Measurements from ENCODE around the gene RAE1. TPM values are rescaled to one million over a fixed set of nuclear protein-coding genes. Genes with fewer than 3 reads are reported as not detected.
"Not testable (repeated sequence)": the region's sequence is repeated elsewhere in the genome, so short reads cannot be mapped to it uniquely, and the experiment has no call there.

Gene RAE1
- total and polyA plus RNA-seq, 2 of the 4 experiments (the other 2 are of a cell fraction), result 32.8 to 80.5 TPM

DNA sequence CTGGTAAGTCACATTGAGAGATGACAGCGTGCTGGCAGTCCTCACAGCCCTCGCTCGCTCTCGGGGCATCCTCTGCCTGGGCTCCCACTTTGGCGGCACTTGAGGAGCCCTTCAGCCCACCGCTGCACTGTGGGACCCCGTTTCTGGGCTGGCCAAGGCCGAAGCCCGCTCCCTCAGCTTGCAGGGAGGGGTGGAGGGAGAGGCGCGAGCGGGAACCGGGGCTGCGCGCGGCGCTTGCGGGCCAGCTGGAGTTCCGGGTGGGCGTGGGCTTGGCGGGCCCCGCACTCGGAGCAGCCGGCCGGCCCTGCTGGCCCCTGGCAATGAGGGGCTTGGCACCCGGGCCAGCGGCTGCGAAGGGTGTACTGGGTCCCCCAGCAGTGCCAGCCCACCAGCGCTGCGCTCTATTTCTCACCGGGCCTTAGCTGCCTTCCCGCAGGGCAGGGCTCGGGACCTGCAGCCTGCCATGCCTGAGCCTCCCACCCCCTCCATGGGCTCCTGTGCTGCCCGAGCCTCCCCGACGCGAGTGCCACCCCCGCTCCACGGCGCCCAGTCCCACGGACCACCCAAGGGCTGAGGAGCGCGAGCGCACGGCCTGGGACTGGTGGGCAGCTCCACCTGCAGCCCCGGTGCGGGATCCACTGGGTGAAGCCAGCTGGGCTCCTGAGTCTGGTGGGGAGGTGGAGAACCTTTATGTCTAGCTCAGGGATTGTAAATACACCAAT, 2.7 kb upstream of the RAE1 start:
- H3K27ac ChIP-seq (ENCODE audit: insufficient read depth, low read length); H2BK15ac ChIP-seq (ENCODE audit: low read depth, low read length); H3K27me3 ChIP-seq (ENCODE audit: control insufficient read depth, insufficient read depth, low read length); H3K9me1 ChIP-seq (ENCODE audit: insufficient read depth, low read length); H3K4ac ChIP-seq (ENCODE audit: low read depth, low read length); H3K9me3 ChIP-seq (ENCODE audit: control insufficient read depth, insufficient read depth, low read length); intact Hi-C loops (cut with micrococcal nuclease); DNase-seq; H3K23ac ChIP-seq (ENCODE audit: low read depth, low read length); H2AK9ac ChIP-seq (replicated peaks; ENCODE audit: low read depth, low read length, poor library complexity); H4K91ac ChIP-seq (ENCODE audit: insufficient read depth, low read depth, low read length); BruUV-seq (replicated peaks); ATAC-seq (ENCODE audit: low read depth); H4K8ac ChIP-seq (ENCODE audit: low read depth in 2 of 2, low read length in 2 of 2); H3K56ac ChIP-seq (ENCODE audit: extremely low read depth, insufficient read depth, low read length); H2BK120ac ChIP-seq (ENCODE audit: low read depth, low read length); H2BK20ac ChIP-seq (ENCODE audit: low read depth, low read length); H4K5ac ChIP-seq (ENCODE audit: low read depth, low read length); H3K18ac ChIP-seq (ENCODE audit: low read depth, low read length); H2AK5ac ChIP-seq (ENCODE audit: low read depth, low read length); H2BK5ac ChIP-seq (ENCODE audit: low read depth, low read length, poor library complexity, severe bottlenecking); H3K36me3 ChIP-seq (ENCODE audit: control insufficient read depth, insufficient read depth, low read length); CTCF ChIA-PET; H3K4me1 ChIP-seq (ENCODE audit: control insufficient read depth, insufficient read depth, low read length); H3K14ac ChIP-seq (replicated peaks; ENCODE audit: low read depth, low read length); H3K4me2 ChIP-seq (ENCODE audit: low read depth, low read length); H2AFZ ChIP-seq (replicated peaks; ENCODE audit: low read length, poor library complexity); H3K9ac ChIP-seq (ENCODE audit: low read depth, low read length); H3K4me3 ChIP-seq (ENCODE audit: insufficient read depth, low read depth, low read length); POLR2A ChIA-PET (ENCODE audit: unreplicated experiment); dilution Hi-C loops (cut with HindIII; ENCODE audit: low sequenced_read_pairs, unreplicated experiment): not testable (repeated sequence)
- in situ Hi-C loops (cut with MboI; ENCODE audit: low sequenced_read_pairs), result loop anchor here (5.0 kb wide), 1 partner anchor 796 kb away; no protein-coding TSS in a partner anchor
- peaks cover under 1 to 19% of the 10 kb centered on the region in 2 experiments; a peak in 3 of 4 replicates for H3K79me1 ChIP-seq (ENCODE audit: low read depth in 1 of 2, low read length in 2 of 2)
- peaks cover 13% of the 10 kb centered on the region for H4K20me1 ChIP-seq (ENCODE audit: insufficient read depth, low read length)
- WGBS, 2 experiments (ENCODE audit: extremely low coverage in 2 of 2, insufficient read length in 1 of 2), result no CpG with 5 or more reads among the region's 47 CpGs

DNA sequence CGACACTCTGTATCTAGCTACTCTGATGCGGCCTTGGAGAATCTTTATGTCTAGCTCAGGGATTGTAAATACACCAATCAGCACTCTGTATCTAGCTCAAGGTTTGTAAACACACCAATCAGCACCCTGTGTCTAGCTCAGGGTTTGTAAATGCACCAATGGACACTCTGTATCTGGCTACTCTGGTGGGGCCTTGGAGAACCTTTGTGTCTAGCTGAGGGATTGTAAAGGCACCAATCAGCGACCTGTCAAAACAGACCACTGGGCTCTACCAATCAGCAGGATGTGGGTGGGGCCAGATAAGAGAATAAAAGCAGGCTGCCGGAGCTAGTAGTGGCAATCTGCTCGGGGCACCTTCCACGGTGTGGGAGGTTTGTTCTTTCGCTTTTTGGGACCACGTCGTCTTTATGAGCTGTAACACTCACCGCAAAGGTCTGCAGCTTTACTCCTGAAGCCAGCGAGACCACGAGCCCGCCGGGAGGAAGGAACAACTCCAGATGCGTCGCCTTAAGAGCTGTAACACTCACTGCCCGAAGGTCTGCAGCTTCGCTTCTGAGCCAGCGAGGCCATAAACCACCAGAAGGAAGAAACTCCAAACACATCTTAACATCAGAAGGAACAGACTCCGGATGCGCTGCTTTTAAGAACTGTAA, 2.0 kb upstream of the RAE1 start:
- H3K18ac ChIP-seq (ENCODE audit: low read depth, low read length); H3K4me1 ChIP-seq (ENCODE audit: control insufficient read depth, insufficient read depth, low read length); H2AK5ac ChIP-seq (ENCODE audit: low read depth, low read length); H3K23ac ChIP-seq (ENCODE audit: low read depth, low read length); H4K91ac ChIP-seq (ENCODE audit: insufficient read depth, low read depth, low read length); H3K9me1 ChIP-seq (ENCODE audit: insufficient read depth, low read length); H2BK20ac ChIP-seq (ENCODE audit: low read depth, low read length); H2AFZ ChIP-seq (replicated peaks; ENCODE audit: low read length, poor library complexity); H2BK15ac ChIP-seq (ENCODE audit: low read depth, low read length); H2BK5ac ChIP-seq (ENCODE audit: low read depth, low read length, poor library complexity, severe bottlenecking); H3K36me3 ChIP-seq (ENCODE audit: control insufficient read depth, insufficient read depth, low read length); DNase-seq; H2BK120ac ChIP-seq (ENCODE audit: low read depth, low read length); BruUV-seq (replicated peaks); H3K56ac ChIP-seq (ENCODE audit: extremely low read depth, insufficient read depth, low read length); POLR2A ChIA-PET (ENCODE audit: unreplicated experiment); H3K27ac ChIP-seq (ENCODE audit: insufficient read depth, low read length); H3K27me3 ChIP-seq (ENCODE audit: control insufficient read depth, insufficient read depth, low read length); H3K4me2 ChIP-seq (ENCODE audit: low read depth, low read length); H3K9ac ChIP-seq (ENCODE audit: low read depth, low read length); H3K4ac ChIP-seq (ENCODE audit: low read depth, low read length); dilution Hi-C loops (cut with HindIII; ENCODE audit: low sequenced_read_pairs, unreplicated experiment); H3K4me3 ChIP-seq (ENCODE audit: insufficient read depth, low read depth, low read length); H3K9me3 ChIP-seq (ENCODE audit: control insufficient read depth, insufficient read depth, low read length); intact Hi-C loops (cut with micrococcal nuclease); H2AK9ac ChIP-seq (replicated peaks; ENCODE audit: low read depth, low read length, poor library complexity); H3K14ac ChIP-seq (replicated peaks; ENCODE audit: low read depth, low read length); ATAC-seq (ENCODE audit: low read depth); H4K5ac ChIP-seq (ENCODE audit: low read depth, low read length); H4K8ac ChIP-seq (ENCODE audit: low read depth in 2 of 2, low read length in 2 of 2): not testable (repeated sequence)
- 92% methylated on average over 8 of the region's 21 CpGs; no CpG with 5 or more reads in 1 of the 2 experiments for WGBS, 2 experiments (ENCODE audit: extremely low coverage in 2 of 2, insufficient read length in 1 of 2)
- in situ Hi-C loops (cut with MboI; ENCODE audit: low sequenced_read_pairs), result loop anchor here (5.0 kb wide), 1 partner anchor 797 kb away; no protein-coding TSS in a partner anchor
- Histone ChIP-seq H4K20me1 (ENCODE audit: insufficient read depth, low read length) (peaks cover 14% of the 10 kb centered on the region), H3K79me1 (ENCODE audit: low read depth in 1 of 2, low read length in 2 of 2) (peaks cover 7 to 23% of the 10 kb centered on the region in 2 experiments)
- CTCF ChIA-PET, result interaction anchor here (0.6 kb wide), 1 partner anchor 828 kb away, joined by 4 read pairs; no protein-coding TSS in a partner anchor

Data from IMR-90 (cell line).